GM12892 (cell line): Measurements from ENCODE around the gene ARMC9.

Experiments used
- POLR2A ChIP-seq: IDR thresholded peaks from 2 replicates; pipeline ENCODE4 v1.6.1; 2011; ENCODE audit warnings: low read depth, low read length, control low read depth
- POLR2AphosphoS5 ChIP-seq: IDR thresholded peaks from 2 replicates; pipeline ENCODE4 v1.6.1; 2011; ENCODE audit warnings: low read depth, low read length, control low read depth
- TAF1 ChIP-seq: IDR thresholded peaks from 2 replicates; pipeline ENCODE4 v1.6.1; 2011; ENCODE audit warnings: low read depth, mild to moderate bottlenecking, control low read depth, low read length, borderline replicate concordance

GRCh38 chr2:231177156-231178025 is 21.0 kb upstream of the ARMC9 start:
- no peak for TF ChIP-seq POLR2A
- no peak for TF ChIP-seq POLR2AphosphoS5
- TF ChIP-seq TAF1 = no peak
